Suppressor macrophage (primary cell): ENCODE data around the gene ELL.

Experiments
- DNase-seq, 4 experiments: peaks; one replicate each; pipeline ENCODE4 v3.0.0-alpha.2; 2020 to 2022

ELL gene

DNA sequence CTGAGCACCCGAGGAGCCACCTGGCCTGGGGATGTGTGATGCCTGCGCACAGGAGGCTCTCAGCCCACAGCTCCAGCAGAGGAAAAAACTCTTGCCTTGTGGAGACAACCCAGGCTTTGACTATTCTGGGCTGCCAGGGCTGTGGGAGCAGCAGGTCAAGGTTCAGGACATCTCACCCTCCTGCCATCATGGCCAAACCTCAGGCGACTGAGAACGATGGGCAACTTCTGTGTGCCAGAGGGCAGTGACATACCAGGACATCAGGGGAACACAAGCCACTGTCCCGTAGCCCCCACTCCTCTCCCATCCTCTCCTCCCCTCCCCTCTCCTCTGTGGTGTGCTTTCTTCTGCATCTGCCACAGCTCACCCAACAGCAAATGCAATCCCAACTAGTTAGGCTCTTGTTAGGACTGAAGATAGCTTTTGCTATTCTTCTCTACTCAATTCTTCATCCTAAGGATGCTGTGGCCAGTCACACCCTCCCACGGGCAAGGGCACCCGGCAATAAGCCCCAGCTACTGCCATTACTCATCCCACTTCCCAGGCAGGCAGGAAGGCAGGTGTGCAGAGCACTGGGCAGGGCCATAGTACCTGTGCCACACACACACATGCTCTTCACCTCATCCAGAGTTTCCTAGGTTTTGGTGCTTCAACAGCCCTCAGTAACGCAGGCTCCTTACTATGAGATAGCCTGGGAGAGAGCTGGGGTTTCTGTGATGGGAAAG lies 16.8 kb downstream of the ELL start:
- DNase-seq: no peak

DNA sequence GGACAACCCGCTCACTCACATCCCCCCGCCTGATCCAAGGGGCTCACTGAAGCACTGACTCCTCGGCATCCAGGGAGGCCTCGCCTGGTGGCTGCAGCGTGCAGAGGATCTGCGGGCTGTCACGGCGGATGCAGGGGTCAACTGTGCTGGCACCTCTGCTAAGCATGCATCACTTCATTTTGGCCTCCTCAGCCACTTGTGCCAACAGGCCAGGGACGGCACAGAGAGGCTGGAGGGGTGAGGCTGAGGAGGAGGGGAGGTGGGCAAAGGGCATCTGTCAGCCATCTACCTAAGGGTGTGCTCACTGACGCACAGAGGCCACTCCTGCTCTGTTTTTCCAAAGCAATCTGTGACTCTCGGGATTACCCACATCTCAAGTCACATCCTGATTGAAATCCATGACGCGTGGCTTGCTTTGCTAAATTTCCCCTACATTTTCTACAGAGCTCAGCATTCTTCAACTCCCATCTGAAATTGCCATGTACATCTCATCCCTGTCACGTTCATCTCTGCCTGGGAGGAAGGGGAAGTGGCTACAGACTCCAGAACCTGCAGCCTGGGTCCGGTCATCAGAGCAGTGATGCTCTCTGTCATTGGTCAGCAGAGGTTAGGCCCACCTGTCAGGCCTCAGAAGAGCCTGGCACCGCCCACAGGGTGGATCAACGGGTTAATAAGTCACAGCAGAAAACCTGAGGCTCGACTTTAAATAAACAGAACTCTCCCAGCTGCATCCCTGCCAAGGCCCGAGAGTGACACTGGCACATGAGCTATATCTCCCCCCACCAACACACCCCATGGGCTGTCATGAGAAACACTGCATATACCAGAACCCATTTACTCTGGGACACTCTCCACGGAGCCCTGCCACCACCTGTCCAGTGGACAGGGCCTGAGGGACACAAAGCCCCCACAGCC lies 17.6 kb downstream of the ELL start:
- DNase-seq: peak; percentile 80 to 90 (median 82)

GRCh38 chr19:18503337-18503970 lies 18.4 kb downstream of the ELL start:
- peak in 2 of 4 experiments; percentile 39 to 42 for DNase-seq

DNA sequence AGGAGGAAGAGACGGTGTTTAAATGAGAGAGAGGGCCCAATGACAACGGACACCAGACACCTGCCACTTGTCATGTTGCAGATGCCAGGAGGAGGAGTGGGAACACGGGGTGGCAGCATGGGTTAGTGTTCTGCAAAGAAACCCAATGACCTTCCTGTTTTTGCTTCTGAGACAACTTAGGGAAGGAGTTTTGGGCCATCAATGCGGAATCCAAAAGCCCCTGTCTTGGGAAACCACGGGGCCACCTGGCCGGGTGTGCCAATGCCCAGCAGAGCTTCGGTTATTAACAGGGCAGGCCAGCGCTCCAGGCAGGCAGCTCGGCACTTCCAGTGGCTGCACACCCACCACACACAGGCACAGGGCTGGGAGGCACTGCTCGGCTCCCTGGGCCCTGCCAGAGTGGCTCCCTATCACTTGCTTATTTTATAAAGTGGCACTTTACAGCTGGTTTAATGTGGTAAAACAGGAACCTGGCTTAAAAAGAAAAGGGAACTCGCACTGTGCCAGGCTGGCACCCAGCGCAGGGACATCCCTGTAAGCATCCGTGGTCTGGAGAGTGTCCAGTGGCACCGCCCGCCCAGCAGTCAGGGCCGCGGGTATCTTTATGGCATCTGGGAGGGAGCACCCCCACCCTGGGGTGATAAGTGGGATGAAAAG lies 19.1 kb downstream of the ELL start:
- peak; percentile 74 to 85 (median 78) for DNase-seq

DNA sequence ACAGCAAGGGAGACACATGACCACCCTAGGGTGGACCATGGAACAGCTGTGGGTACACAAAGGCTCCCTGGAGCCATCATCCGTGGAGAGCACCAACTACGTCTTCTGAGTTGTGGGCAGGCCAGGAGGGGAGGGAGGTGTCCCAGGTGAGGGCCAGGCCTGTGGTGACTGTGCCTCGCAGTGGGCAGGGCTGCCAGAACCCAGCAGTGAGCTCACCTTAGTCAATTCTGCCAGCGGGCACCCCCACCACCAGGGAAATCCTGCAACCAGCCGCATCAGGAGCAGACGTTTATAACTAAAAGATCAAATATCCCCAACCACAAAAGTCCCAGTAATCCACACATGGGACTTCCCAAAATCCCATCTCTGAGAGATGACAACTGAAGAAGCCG lies 19.6 kb downstream of the ELL start:
- DNase-seq: no peak

- DNase-seq: peak; percentile 63 to 81 (median 72)
These were observed 20.0 kb downstream of the ELL start for GRCh38 chr19:18501832-18502231.

DNA sequence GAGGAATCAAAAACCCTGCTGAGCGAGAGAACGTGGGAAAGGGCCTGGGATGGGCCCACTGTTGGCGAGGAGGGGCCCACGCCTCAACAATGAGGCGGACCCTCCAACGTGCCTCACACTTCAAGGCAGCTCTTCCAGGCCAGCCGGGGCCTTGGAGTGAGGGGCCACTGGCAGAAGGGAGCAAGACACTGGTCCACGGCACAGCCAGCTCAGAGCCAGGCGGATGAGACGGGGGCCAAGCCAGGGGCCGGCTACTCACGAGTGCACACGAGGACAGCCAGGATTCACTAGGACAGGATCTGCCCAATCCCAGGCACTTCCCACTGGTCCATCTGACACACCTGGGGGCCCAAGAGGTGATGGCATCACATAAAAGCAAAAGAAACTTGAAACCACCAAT lies 20.5 kb downstream of the ELL start:
- DNase-seq: no peak

- no peak for DNase-seq
These were observed 21.1 kb downstream of the ELL start for GRCh38 chr19:18500799-18501198.

- DNase-seq: no peak
These were observed 21.5 kb downstream of the ELL start for GRCh38 chr19:18500376-18500775.

DNA sequence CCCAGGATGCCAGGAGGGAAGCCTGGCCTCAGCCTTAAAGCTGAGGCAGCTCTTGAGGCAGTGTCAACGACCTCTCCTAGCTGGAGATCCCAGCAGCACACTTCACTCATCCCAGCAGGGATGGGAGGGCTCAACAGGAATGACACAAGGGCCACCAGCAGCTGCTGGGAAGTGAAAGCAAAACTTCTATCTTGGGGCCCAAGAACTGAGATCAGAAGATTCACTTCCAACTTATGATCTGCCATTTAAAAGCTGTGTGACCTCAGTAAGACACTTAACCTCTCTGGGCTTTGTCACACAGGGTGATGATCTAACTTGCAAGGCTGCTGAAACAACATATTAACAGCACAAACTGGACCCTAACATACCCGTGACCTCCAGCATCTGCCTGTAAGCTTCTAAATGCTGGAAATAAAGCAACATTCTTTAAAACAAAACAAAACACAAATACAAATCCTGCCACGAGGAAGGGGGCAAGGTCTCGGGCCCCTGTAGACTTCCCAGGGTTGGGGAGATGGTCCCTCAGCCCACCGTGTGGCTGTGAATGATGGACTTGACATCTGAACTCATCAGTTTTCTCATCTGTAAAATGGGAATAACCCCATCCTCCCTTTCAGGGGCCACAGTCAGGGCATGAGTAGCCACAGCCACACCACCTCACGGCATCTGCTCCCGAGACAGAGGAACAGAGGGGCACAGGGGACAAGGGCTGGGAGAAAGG lies 22.7 kb downstream of the ELL start:
- DNase-seq: peak; percentile 56 to 74 (median 64)

DNA sequence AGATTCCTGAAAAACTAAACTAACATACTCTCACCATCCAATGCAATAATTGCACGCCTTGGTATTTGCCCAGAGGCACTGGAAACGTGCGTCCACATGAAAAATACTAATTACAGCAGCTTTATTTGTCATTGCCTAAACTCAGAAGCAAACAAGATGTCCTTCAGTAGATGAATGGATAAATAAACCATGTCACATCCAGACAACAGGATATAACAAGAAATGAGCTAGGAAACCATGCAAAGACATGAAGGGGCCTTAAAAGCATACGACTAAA lies 25.0 kb downstream of the ELL start:
- DNase-seq: no peak

- DNase-seq: peak; percentile 80 to 92 (median 85)
These were observed 25.5 kb downstream of the ELL start for GRCh38 chr19:18496167-18496979.

- DNase-seq: no peak
These were observed 26.5 kb downstream of the ELL start for GRCh38 chr19:18495204-18495911.

DNA sequence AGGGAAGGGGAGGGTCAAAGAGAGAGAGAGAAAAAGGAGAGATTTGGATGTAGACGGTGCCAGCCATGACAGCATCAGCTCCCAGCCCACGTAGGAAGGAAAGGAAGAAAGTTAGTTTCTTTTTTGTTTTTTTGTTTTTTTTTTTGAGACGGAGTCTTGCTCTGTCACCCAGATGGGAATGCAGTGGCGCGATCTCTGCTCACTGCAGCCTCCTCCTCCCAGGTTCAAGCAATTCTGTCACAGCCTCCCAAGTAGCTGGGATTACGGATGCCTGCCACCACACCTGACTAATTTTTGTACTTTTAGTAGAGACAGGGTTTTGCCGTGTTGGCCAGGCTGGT lies 27.6 kb downstream of the ELL start:
- DNase-seq: peak in 2 of 4 experiments; percentile 32 to 37

DNA sequence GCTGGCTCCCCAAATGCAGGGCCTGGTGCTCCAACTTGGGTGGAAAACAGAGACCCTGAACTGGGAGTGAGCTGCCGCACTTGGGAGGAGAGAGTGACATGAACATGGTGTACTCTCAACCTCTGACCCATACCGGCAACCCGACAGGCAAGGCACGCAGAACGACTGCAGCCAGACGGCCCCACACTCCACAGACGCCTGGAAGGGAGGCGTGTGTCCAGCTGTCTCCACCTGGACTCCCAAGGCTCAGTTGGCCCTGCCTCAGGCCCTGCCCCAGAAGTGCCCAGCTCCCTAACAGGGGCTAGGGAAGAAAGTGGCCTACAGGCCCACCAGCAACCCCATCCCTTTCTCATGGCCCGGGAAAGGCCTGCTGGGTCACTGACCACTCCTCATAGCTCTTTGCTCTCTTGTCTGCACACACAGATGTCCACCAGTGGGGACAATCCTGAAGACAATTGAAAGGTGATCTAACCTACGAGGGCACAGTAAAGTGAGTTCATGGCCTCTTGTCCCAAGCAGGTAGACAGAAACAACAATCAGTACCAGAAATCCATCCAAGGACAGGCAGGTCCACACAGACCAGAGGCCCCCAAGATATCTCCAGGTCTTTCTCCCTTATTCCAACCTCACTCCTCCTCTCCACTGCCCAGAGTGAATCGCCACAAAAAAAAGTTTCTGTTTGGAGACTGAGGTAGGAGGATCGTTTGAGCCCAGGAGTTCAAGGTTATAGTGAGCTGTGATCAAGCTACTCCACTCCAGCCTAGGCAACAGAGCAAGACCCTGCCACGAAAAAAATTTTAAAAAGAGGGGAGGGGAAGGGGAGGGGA lies 28.2 kb downstream of the ELL start:
- no peak for DNase-seq

GRCh38 chr19:18491995-18492953 lies 29.6 kb downstream of the ELL start:
- no peak for DNase-seq

GRCh38 chr19:18490728-18491127 lies 31.1 kb downstream of the ELL start:
- DNase-seq: no peak

- DNase-seq: no peak
These were observed 32.2 kb downstream of the ELL start for GRCh38 chr19:18489627-18490184.
